ENCODE measurements around the gene PDE2A. TPM values are rescaled to one million over a fixed set of nuclear protein-coding genes. Genes with fewer than 3 reads are reported as not detected.

Gene PDE2A
- total RNA-seq, 2 experiments from 2014 or later = 0.29 to 0.72 TPM

Other genes starting within 250 kb of the PDE2A start
- 10 to 100 TPM; 43.1 to 43.8 TPM for gene CLPB, start 239.9 kb downstream of the PDE2A start, total RNA-seq
- 10 to 100 TPM; 66.7 to 68.5 TPM for gene ARAP1, start 78.0 kb upstream of the PDE2A start, total RNA-seq
- gene STARD10, start 119.6 kb upstream of the PDE2A start, total RNA-seq = 10 to 100 TPM in 1 of 2 experiments, 1 to 10 TPM in 1; 7.8 to 11.4 TPM
- gene ATG16L2, start 140.0 kb upstream of the PDE2A start, total RNA-seq = 10 to 100 TPM; 57.0 to 60.1 TPM

Measured in activated CD8-positive, alpha-beta memory T cell treated with anti-CD3 and anti-CD28 coated beads for 36 hours (primary cell).